ENCODE measurements around the gene LDHB.
"Not testable (repeated sequence)": the region's sequence is repeated elsewhere in the genome, so short reads cannot be mapped to it uniquely, and the experiment has no call there.

Gene LDHB

GRCh38 chr12:21657326-21658077 lies at the start of gene LDHB:
Gene LDHB, minus strand, starts transcription at chr12:21657842. Its CDS starts 3,171 bp downstream, at chr12:21654671.
- DNase-seq (ENCODE audit: low read depth in 2 of 2): peak; percentile 93

GRCh38 chr12:21704847-21705246 lies 47.2 kb upstream of the LDHB start:
- no peak for DNase-seq (ENCODE audit: low read depth in 2 of 2)

GRCh38 chr12:21699851-21700250 lies 42.2 kb upstream of the LDHB start:
- DNase-seq (ENCODE audit: low read depth in 2 of 2): no peak

- DNase-seq (ENCODE audit: low read depth in 2 of 2): peak in 1 of 2 experiments; percentile 20
These were observed 40.4 kb upstream of the LDHB start for GRCh38 chr12:21697904-21698630.

- peak in 1 of 2 experiments; percentile 10 for DNase-seq (ENCODE audit: low read depth in 2 of 2)
These were observed 39.0 kb upstream of the LDHB start for GRCh38 chr12:21696625-21697024.

GRCh38 chr12:21695986-21696385 lies 38.3 kb upstream of the LDHB start:
- peak; percentile 38 to 46 for DNase-seq (ENCODE audit: low read depth in 2 of 2)

GRCh38 chr12:21694660-21695059 lies 37.0 kb upstream of the LDHB start:
- DNase-seq (ENCODE audit: low read depth in 2 of 2): no peak

- DNase-seq (ENCODE audit: low read depth in 2 of 2): no peak
These were observed 33.9 kb upstream of the LDHB start for GRCh38 chr12:21691515-21691914.

- no peak for DNase-seq (ENCODE audit: low read depth in 2 of 2)
These were observed 33.2 kb upstream of the LDHB start for GRCh38 chr12:21690704-21691368.

- DNase-seq (ENCODE audit: low read depth in 2 of 2): no peak
These were observed 25.5 kb upstream of the LDHB start for GRCh38 chr12:21683115-21683514.

- no peak for DNase-seq (ENCODE audit: low read depth in 2 of 2)
These were observed 21.3 kb upstream of the LDHB start for GRCh38 chr12:21678959-21679358.

GRCh38 chr12:21677622-21678277 lies 20.1 kb upstream of the LDHB start:
- no peak for DNase-seq (ENCODE audit: low read depth in 2 of 2)

- DNase-seq (ENCODE audit: low read depth in 2 of 2): no peak
These were observed 19.6 kb upstream of the LDHB start for GRCh38 chr12:21677204-21677603.

- no peak for DNase-seq (ENCODE audit: low read depth in 2 of 2)
These were observed 19.1 kb upstream of the LDHB start for GRCh38 chr12:21676776-21677175.

- DNase-seq (ENCODE audit: low read depth in 2 of 2): no peak
These were observed 18.0 kb upstream of the LDHB start for GRCh38 chr12:21675641-21676040.

GRCh38 chr12:21675096-21675495 lies 17.5 kb upstream of the LDHB start:
- DNase-seq (ENCODE audit: low read depth in 2 of 2): no peak

GRCh38 chr12:21673830-21674552 lies 16.3 kb upstream of the LDHB start:
- DNase-seq (ENCODE audit: low read depth in 2 of 2): not testable (repeated sequence)

- no peak for DNase-seq (ENCODE audit: low read depth in 2 of 2)
These were observed 14.5 kb upstream of the LDHB start for GRCh38 chr12:21672146-21672545.

GRCh38 chr12:21666722-21667121 lies 9.1 kb upstream of the LDHB start:
- DNase-seq (ENCODE audit: low read depth in 2 of 2): no peak

GRCh38 chr12:21665816-21666215 lies 8.2 kb upstream of the LDHB start:
- DNase-seq (ENCODE audit: low read depth in 2 of 2): no peak

- no peak for DNase-seq (ENCODE audit: low read depth in 2 of 2)
These were observed 4.6 kb upstream of the LDHB start for GRCh38 chr12:21662122-21662792.
